HL-60/S4 treated with phorbol 12-myristate 13-acetate at 8.2 ng/mL for 4 days and 3 days (cell line): ENCODE data around the gene ABCA12.

Experiments used
- in situ Hi-C: fragments of 300-500 bp; cut with MboI; formaldehyde crosslinking; loops from 2 replicates; pipeline ENCODE4 v1.15.0; 2022; ENCODE audit warnings: low sequenced_read_pairs

The ABCA12 gene

GRCh38 chr2:215052404-215052803 is 86.0 kb downstream of the ABCA12 start:
- in situ Hi-C loops: no loop called here

DNA sequence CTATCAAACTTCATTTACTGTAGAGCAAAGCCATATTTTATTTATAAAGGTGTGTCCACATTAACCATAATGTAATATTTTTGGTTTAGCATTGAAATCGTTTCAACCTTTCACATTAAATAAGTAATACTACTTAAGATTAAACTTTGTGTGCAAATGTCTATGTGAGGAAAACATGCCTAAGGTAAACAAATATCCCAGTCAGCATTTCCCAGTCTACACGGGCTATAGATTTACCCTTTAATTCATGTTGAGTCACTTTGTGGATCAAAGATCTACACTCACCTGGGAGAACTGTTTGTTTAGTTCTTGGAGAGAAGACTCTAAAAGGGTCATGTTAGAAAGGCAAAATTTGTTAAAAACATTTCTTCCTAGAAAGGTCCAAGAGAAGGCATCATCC is 89.1 kb downstream of the ABCA12 start:
- in situ Hi-C loops: no loop called here

DNA sequence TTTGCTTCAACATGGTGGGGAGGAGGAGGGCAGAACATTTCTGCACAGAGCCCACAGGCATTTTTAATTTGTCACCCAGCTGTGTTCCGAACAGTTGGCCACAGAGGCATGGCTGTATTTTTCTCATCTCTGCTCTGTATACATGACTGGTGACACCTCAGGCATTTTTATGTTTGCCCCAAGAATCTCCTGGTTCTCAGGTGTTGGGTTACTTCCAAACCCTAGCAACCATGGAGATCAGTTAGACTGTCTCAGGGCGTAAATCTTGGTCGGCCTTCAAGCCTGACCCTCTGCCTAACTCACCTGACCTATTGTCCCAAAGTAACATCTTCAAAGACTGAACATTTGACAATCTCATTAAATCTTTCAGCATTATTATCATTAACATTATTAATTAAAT is 100.0 kb downstream of the ABCA12 start:
- in situ Hi-C loops: no loop called here

DNA sequence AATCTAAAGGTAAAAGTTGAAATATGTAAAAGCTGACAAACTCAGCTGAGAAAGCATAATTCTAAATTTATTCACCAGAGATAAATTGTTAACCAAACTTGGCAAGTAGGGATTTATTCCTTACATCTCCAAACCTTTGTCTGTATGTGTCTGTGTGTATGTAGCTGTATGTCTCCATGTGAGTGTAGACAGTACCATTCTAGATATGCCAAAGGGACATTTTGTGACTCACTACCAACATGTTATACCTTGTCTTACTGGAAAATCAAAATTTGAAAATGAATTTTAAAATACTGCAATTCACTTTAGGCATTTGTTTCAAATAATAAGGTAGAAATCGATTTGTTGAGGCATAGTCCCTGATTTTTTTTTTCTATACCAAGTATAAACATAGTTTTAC is 102.1 kb downstream of the ABCA12 start:
- in situ Hi-C loops: no loop called here

GRCh38 chr2:215034154-215034553 is 104.3 kb downstream of the ABCA12 start:
- in situ Hi-C loops: no loop called here

GRCh38 chr2:215032153-215032552 is 106.3 kb downstream of the ABCA12 start:
- in situ Hi-C loops: no loop called here

- in situ Hi-C loops: no loop called here
Observed at GRCh38 chr2:215031321-215031720, 107.1 kb downstream of the ABCA12 start.

DNA sequence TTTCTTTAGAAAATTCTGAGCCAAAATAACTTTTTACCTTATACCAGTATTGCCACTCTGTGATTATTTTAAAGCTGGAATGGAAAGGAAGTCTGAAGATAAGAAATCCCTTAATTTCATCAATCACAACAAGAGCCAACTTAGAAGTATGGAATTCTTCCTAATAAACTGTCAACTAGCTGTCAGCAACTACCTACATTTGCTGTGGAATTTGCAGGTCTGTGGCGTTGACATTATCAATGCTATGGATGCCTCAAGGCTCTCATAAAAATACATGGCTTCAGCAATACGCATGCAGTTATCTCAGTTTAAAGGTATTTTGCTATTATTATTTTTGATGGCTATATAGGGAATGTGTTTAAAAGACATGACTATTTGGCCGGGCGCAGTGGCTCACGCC is 108.5 kb downstream of the ABCA12 start:
- in situ Hi-C loops: no loop called here

- in situ Hi-C loops: no loop called here
Observed at GRCh38 chr2:215028231-215028630, 110.2 kb downstream of the ABCA12 start.

DNA sequence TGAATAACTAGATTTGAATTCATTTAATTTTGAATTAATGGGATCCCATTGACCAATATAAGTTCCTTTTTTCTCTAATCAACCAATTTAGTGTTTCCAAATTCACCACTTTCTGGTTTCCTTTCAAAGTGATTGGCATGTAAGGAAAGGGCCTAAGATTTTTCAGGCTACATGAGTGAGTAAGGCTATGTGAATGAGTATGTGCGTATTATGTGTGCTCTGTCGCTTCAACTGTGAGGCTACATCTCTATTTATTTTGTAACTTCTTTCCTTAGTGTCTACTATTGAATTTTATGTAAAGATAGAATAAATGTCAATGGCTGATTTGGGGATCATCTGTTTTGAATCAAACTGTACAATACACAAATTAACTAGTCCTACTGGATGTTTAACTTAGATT is 110.6 kb downstream of the ABCA12 start:
- in situ Hi-C loops: no loop called here

DNA sequence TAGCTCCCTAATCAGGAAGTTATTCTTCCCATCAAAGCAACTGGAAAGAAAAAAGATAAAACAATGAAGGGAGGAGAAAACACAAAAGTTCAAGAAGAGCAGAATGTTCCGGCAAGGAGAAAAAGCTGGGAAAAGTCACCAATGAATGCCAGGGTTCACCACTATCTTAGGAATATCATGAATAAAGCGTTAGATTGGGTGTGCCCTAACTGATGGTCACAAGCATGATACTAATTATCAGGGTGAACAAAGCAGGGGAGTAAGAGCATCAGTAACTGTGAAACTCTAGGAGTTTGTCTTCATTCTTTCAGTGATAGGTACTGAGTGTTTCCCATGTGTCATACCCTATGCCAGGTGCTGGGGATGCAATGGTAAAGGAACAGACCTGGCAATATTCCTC is 115.5 kb downstream of the ABCA12 start:
- in situ Hi-C loops: no loop called here

DNA sequence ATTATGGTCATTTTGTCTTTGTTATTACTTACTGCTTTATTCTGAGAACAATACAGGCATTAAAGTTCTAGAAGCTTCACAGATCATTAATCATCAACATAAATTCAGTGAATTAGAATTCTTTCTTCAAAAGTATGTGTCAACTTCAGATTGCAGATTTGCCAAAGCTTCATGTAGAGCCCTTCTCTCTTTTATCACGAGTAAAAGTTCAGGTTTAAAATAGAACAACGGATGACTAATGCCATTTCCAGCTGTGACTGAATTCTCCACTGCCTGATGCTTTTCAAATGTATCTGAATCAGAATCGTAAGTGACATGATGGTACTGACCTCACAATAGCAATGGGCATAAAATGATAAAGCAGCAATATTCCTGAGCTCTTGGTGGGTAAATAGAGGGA is 116.0 kb downstream of the ABCA12 start:
- in situ Hi-C loops: no loop called here

GRCh38 chr2:215020283-215020682 is 118.1 kb downstream of the ABCA12 start:
- in situ Hi-C loops: no loop called here

- in situ Hi-C loops: no loop called here
Observed at GRCh38 chr2:215019521-215020145, 118.8 kb downstream of the ABCA12 start.

- in situ Hi-C loops: no loop called here
Observed at GRCh38 chr2:215019085-215019484, 119.3 kb downstream of the ABCA12 start.

- in situ Hi-C loops: no loop called here
Observed at GRCh38 chr2:215015421-215015820, 123.0 kb downstream of the ABCA12 start.

GRCh38 chr2:215010390-215010789 is 128.0 kb downstream of the ABCA12 start:
- in situ Hi-C loops: no loop called here

DNA sequence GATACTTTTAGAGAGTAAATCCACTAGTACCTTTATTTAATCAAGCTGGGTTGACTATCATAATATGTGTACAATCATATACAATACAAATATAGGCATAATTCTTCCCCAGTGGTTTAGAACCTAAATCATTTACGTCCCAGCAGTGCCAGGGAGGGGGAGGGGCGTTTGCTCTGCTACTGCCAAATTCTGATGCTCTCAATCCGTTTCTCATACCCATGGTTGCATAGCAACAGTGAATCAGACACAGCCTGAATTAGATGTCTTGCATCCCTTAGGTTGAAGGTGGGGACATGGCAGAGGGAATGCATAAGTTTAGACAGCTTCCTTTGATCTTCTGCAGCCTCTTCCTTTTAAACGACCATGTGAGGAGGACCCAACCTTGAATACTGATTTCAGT is 135.4 kb downstream of the ABCA12 start:
- in situ Hi-C loops: no loop called here

- in situ Hi-C loops: no loop called here
Observed at GRCh38 chr2:215002500-215002899, 135.9 kb downstream of the ABCA12 start.

DNA sequence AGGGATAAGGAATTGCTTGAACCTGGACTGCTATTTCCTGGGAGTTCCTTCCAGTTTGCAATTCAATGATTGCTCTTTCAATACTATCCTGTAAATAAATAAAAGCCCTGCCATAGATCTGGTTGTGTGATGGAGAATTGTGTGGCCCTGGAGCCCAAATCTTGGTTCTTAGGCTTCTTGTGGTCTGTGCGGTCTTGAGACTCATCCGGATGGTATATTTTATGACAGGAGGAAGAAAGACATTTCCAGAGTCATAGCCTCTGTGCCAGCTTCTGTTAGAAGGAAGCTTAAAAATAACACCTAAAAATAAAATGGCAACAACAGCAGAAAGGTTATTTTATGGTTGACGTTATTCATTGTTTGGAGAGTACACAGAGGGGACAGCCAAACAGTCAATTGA is 137.7 kb downstream of the ABCA12 start:
- in situ Hi-C loops: no loop called here

- in situ Hi-C loops: no loop called here
Observed at GRCh38 chr2:214995926-214996670, 142.3 kb downstream of the ABCA12 start.

GRCh38 chr2:214995409-214995808 is 143.0 kb downstream of the ABCA12 start:
- in situ Hi-C loops: no loop called here

GRCh38 chr2:214992911-214993310 is 145.5 kb downstream of the ABCA12 start:
- in situ Hi-C loops: no loop called here
